SK-N-MC (cell line): ENCODE data around the gene STK11.
"Not testable (repeated sequence)": the region's sequence is repeated elsewhere in the genome, so short reads cannot be mapped to it uniquely, and the experiment has no call there.

Experiments
- EZH2 ChIP-seq: fragments of 200-600 bp; sonication (generic); IDR thresholded peaks from one replicate; pipeline ENCODE4 v1.6.1; 2017; ENCODE audit warnings: antibody characterized with exemption
- POLR2AphosphoS5 ChIP-seq: IDR thresholded peaks from 2 replicates; pipeline ENCODE4 v1.6.1; 2012; ENCODE audit warnings: mild to moderate bottlenecking, low read depth, low read length, borderline replicate concordance

GRCh38 chr19:1246265-1247087 is 40.9 kb downstream of the STK11 start:
- TF ChIP-seq POLR2AphosphoS5, EZH2: not testable (repeated sequence)
